ENCODE measurements around the gene ZBTB20.

ZBTB20 gene

GRCh38 chr3:114866430-114866829 lies 280.7 kb downstream of the ZBTB20 start:
- DNase-seq, result no peak

- DNase-seq, result no peak
Measured at GRCh38 chr3:114864970-114865369, 282.1 kb downstream of the ZBTB20 start.

GRCh38 chr3:114863848-114864247 lies 283.2 kb downstream of the ZBTB20 start:
- DNase-seq, result no peak

- no peak for DNase-seq
Measured at GRCh38 chr3:114861666-114862065, 285.4 kb downstream of the ZBTB20 start.

- no peak for DNase-seq
Measured at GRCh38 chr3:114860531-114860930, 286.6 kb downstream of the ZBTB20 start.

- DNase-seq, result no peak
Measured at GRCh38 chr3:114858329-114858728, 288.8 kb downstream of the ZBTB20 start.

GRCh38 chr3:114857299-114857701 lies 289.8 kb downstream of the ZBTB20 start:
- DNase-seq, result no peak

GRCh38 chr3:114856835-114857234 lies 290.3 kb downstream of the ZBTB20 start:
- no peak for DNase-seq

GRCh38 chr3:114855839-114856238 lies 291.2 kb downstream of the ZBTB20 start:
- DNase-seq, result no peak

GRCh38 chr3:114852966-114853365 lies 294.1 kb downstream of the ZBTB20 start:
- no peak for DNase-seq

GRCh38 chr3:114850898-114851297 lies 296.2 kb downstream of the ZBTB20 start:
- DNase-seq, result no peak

- no peak for DNase-seq
Measured at GRCh38 chr3:114848643-114849350, 298.3 kb downstream of the ZBTB20 start.

- no peak for DNase-seq
Measured at GRCh38 chr3:114848082-114848481, 299.0 kb downstream of the ZBTB20 start.

- no peak for DNase-seq
Measured at GRCh38 chr3:114847564-114847963, 299.5 kb downstream of the ZBTB20 start.

- DNase-seq, result no peak
Measured at GRCh38 chr3:114846779-114847178, 300.3 kb downstream of the ZBTB20 start.

GRCh38 chr3:114846252-114846651 lies 300.8 kb downstream of the ZBTB20 start:
- no peak for DNase-seq

- DNase-seq, result no peak
Measured at GRCh38 chr3:114841515-114841914, 305.6 kb downstream of the ZBTB20 start.

GRCh38 chr3:114839476-114839875 lies 307.6 kb downstream of the ZBTB20 start:
- DNase-seq, result no peak

- DNase-seq, result no peak
Measured at GRCh38 chr3:114838025-114838424, 309.1 kb downstream of the ZBTB20 start.

GRCh38 chr3:114834175-114834940 lies 312.7 kb downstream of the ZBTB20 start:
- no peak for DNase-seq

- DNase-seq, result no peak
Measured at GRCh38 chr3:114831861-114832260, 315.2 kb downstream of the ZBTB20 start.

- DNase-seq, result no peak
Measured at GRCh38 chr3:114830652-114831051, 316.4 kb downstream of the ZBTB20 start.

- DNase-seq, result no peak
Measured at GRCh38 chr3:114829783-114830182, 317.3 kb downstream of the ZBTB20 start.

- DNase-seq, result no peak
Measured at GRCh38 chr3:114827495-114827894, 319.6 kb downstream of the ZBTB20 start.

- no peak for DNase-seq
Measured at GRCh38 chr3:114824014-114824413, 323.1 kb downstream of the ZBTB20 start.
